CD4-positive, alpha-beta memory T cell (primary cell): Measurements from ENCODE around the gene PRDM16. TPM values are rescaled to one million over a fixed set of nuclear protein-coding genes. Genes with fewer than 3 reads are reported as not detected.

Experiments used
- CTCF ChIA-PET: fragments of 350-600 bp; sonication (Branson Sonifier 250); formaldehyde crosslinking; loops from one replicate; lab custom pipeline; 2021; ENCODE audit warnings: inconsistent platforms; ENCODE audit not compliant: partially characterized antibody; lab: Charles Lee
- POLR2A ChIA-PET: fragments of 350-600 bp; sonication (Branson Sonifier 250); formaldehyde crosslinking; loops from one replicate; lab custom pipeline; 2021; ENCODE audit not compliant: partially characterized antibody; lab: Charles Lee
- DNase-seq, 5 donors: peaks; one replicate each; pipeline versions ENCODE4 v3.0.0 to v3.0.0-alpha.2; 2020 to 2022; ENCODE audit warnings: mixed read lengths in 1 of 5
- H3K27ac ChIP-seq: one replicate; pipeline ENCODE4 v1.7.0; 2013; ENCODE audit warnings: low read depth, low read length
- H3K27me3 ChIP-seq: 2 replicates; pipeline ENCODE4 v1.7.0; 2013; ENCODE audit warnings: mild to moderate bottlenecking, low read length, moderate library complexity; ENCODE audit not compliant: insufficient read depth
- H3K36me3 ChIP-seq: 2 replicates; pipeline ENCODE4 v1.7.0; 2013; ENCODE audit warnings: mild to moderate bottlenecking, low read length, moderate library complexity; ENCODE audit not compliant: insufficient read depth
- H3K4me1 ChIP-seq: 2 replicates; pipeline ENCODE4 v1.7.0; 2013; ENCODE audit warnings: mild to moderate bottlenecking, low read length, moderate library complexity; ENCODE audit not compliant: insufficient read depth
- H3K4me3 ChIP-seq, 2 donors: one replicate each; pipeline ENCODE4 v1.7.0; 2013; ENCODE audit warnings: low read length in 2 of 2, mild to moderate bottlenecking in 1 of 2
- H3K9me3 ChIP-seq, 2 donors: one replicate each; pipeline ENCODE4 v1.7.0; 2013; ENCODE audit warnings: low read length in 2 of 2, control low read depth in 1 of 2; ENCODE audit not compliant: control insufficient read depth in 1 of 2
- H3K27ac Mint-ChIP-seq, 7 donors: one replicate each; pipeline ENCODE4 v1.8.0; 2020 to 2021; ENCODE audit warnings: mixed read lengths in 7 of 7, mild to moderate bottlenecking in 6 of 7, inconsistent platforms in 3 of 7, moderate library complexity in 3 of 7
- H3K27me3 Mint-ChIP-seq, 2 donors: one replicate each; pipeline ENCODE4 v1.8.0; 2020 to 2021; ENCODE audit warnings: mixed read lengths in 2 of 2
- H3K36me3 Mint-ChIP-seq, 2 donors: one replicate each; pipeline ENCODE4 v1.8.0; 2020 to 2021; ENCODE audit warnings: mixed read lengths in 2 of 2, inconsistent platforms in 1 of 2, mild to moderate bottlenecking in 1 of 2
- H3K4me1 Mint-ChIP-seq, 4 donors: one replicate each; pipeline ENCODE4 v1.8.0; 2020 to 2021; ENCODE audit warnings: mixed read lengths in 4 of 4, mild to moderate bottlenecking in 1 of 4
- H3K4me3 Mint-ChIP-seq, 8 donors: one replicate each; pipeline ENCODE4 v1.8.0; 2020 to 2021; ENCODE audit warnings: mixed read lengths in 8 of 8, mild to moderate bottlenecking in 7 of 8, moderate library complexity in 6 of 8, inconsistent platforms in 3 of 8
- H3K9me3 Mint-ChIP-seq, 8 donors: one replicate each; pipeline ENCODE4 v1.8.0; 2020 to 2021; ENCODE audit warnings: mixed read lengths in 8 of 8, mild to moderate bottlenecking in 5 of 8, inconsistent platforms in 3 of 8, moderate library complexity in 1 of 8
- intact Hi-C: fragments of 100-400 bp; cut with micrococcal nuclease; formaldehyde crosslinking; loops from one replicate; pipeline ENCODE4 v1.15.1; 2023
- polyA plus RNA-seq, 2 donors: library from polyadenylated mRNA; unstranded; fragments of 300-500 nt; fragmentation: Illumina TruSeq; gene quantifications; one replicate each; pipeline ENCODE4 v1.2.3, GENCODE V29; 2021
- total RNA-seq, 2 experiments: library from RNA; stranded (reverse); gene quantifications; one replicate each; pipeline ENCODE4 v1.2.3, GENCODE V29; 2021

PRDM16 gene
- total and polyA plus RNA-seq, 4 experiments from 2014 or later, result not detected

- H3K4me3 ChIP-seq, result no peak overlapping the region
- no peaks in the 10 kb centered on the region for H3K9me3 ChIP-seq
- H3K27ac ChIP-seq, result no peak overlapping the region
- peaks cover 9 to 16% of the 10 kb centered on the region in 2 donors for H3K27me3 Mint-ChIP-seq
- intact Hi-C loops, result no loop called here
- no peaks in the 10 kb centered on the region for H3K27me3 ChIP-seq
- ChIA-PET CTCF (no interaction called here), POLR2A (no interaction called here)
- H3K4me1 Mint-ChIP-seq, result peaks cover 0 to 4% (median 2%) of the 10 kb centered on the region in 4 donors
- H3K36me3 ChIP-seq, result no peaks in the 10 kb centered on the region
- no peak overlapping the region for H3K27ac Mint-ChIP-seq
- no peaks in the 10 kb centered on the region for H3K4me1 ChIP-seq
- peak overlapping the region in 1 of 8 donors; percentile 41 for H3K4me3 Mint-ChIP-seq
- no peaks in the 10 kb centered on the region for H3K9me3 Mint-ChIP-seq
- no peak for DNase-seq
- no peaks in the 10 kb centered on the region for H3K36me3 Mint-ChIP-seq
These were observed 1.1 kb upstream of the PRDM16 start for GRCh38 chr1:3067671-3068563.

GRCh38 chr1:3069491-3070308 lies 697 bp downstream of the PRDM16 start:
- Mint-ChIP-seq H3K4me3 (peak overlapping the region in 5 of 8 donors; percentile 39 to 80 (median 54)), H3K36me3 (no peaks in the 10 kb centered on the region), H3K4me1 (peaks cover 0 to 4% (median 2%) of the 10 kb centered on the region in 4 donors), H3K9me3 (no peaks in the 10 kb centered on the region), H3K27me3 (peaks cover 10 to 16% of the 10 kb centered on the region in 2 donors), H3K27ac (no peak overlapping the region)
- no peaks in the 10 kb centered on the region for H3K27me3 ChIP-seq
- H3K27ac ChIP-seq, result no peak overlapping the region
- H3K4me3 ChIP-seq, result no peak overlapping the region
- no peak for DNase-seq
- intact Hi-C loops, result no loop called here
- no peaks in the 10 kb centered on the region for H3K4me1 ChIP-seq
- H3K36me3 ChIP-seq, result no peaks in the 10 kb centered on the region
- ChIA-PET CTCF (no interaction called here), POLR2A (no interaction called here)
- no peaks in the 10 kb centered on the region for H3K9me3 ChIP-seq

DNA sequence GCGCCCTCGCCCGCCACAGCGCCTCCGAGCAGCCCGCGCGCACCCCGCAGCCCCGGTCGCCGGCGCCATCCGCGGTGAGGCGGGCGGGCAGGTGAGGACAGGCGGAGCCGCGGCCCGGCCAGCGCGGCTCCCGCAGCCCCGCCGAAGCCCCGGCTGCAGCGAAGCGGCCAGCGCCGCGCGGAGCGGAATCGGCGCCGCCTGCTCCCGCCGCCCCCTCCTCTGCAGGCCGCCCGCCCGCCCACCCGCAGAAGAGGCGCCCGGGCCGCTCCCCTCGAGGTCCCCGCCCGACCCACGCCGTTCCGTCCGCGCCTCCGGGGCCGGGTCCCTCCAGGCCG lies 1.3 kb downstream of the PRDM16 start:
- no peaks in the 10 kb centered on the region for H3K36me3 Mint-ChIP-seq
- Histone ChIP-seq H3K36me3 (no peaks in the 10 kb centered on the region), H3K4me1 (no peaks in the 10 kb centered on the region), H3K9me3 (no peaks in the 10 kb centered on the region), H3K27me3 (no peaks in the 10 kb centered on the region), H3K4me3 (no peak overlapping the region), H3K27ac (no peak overlapping the region)
- H3K27me3 Mint-ChIP-seq, result peaks cover 10 to 15% of the 10 kb centered on the region in 2 donors
- peaks cover 0 to 4% (median 2%) of the 10 kb centered on the region in 4 donors for H3K4me1 Mint-ChIP-seq
- intact Hi-C loops, result no loop called here
- no peak overlapping the region for H3K4me3 Mint-ChIP-seq
- no peak for DNase-seq
- CTCF ChIA-PET, result no interaction called here
- H3K9me3 Mint-ChIP-seq, result no peaks in the 10 kb centered on the region
- H3K27ac Mint-ChIP-seq, result no peak overlapping the region
- POLR2A ChIA-PET, result no interaction called here

- ChIA-PET POLR2A (no interaction called here), CTCF (no interaction called here)
- no peak for DNase-seq
- no peaks in the 10 kb centered on the region for H3K9me3 Mint-ChIP-seq
- no peaks in the 10 kb centered on the region for H3K27me3 ChIP-seq
- peak overlapping the region in 4 of 8 donors; percentile 13 to 70 (median 25) for H3K4me3 Mint-ChIP-seq
- intact Hi-C loops, result no loop called here
- no peaks in the 10 kb centered on the region for H3K36me3 ChIP-seq
- no peak overlapping the region for H3K4me3 ChIP-seq
- H3K4me1 ChIP-seq, result no peaks in the 10 kb centered on the region
- no peaks in the 10 kb centered on the region for H3K36me3 Mint-ChIP-seq
- H3K27ac ChIP-seq, result no peak overlapping the region
- no peaks in the 10 kb centered on the region for H3K9me3 ChIP-seq
- H3K27me3 Mint-ChIP-seq, result peaks cover 12 to 13% of the 10 kb centered on the region in 2 donors
- peaks cover 0 to 4% (median 2%) of the 10 kb centered on the region in 4 donors for H3K4me1 Mint-ChIP-seq
- no peak overlapping the region for H3K27ac Mint-ChIP-seq
These were observed 1.9 kb downstream of the PRDM16 start for GRCh38 chr1:3070644-3071564.

GRCh38 chr1:3071565-3072390 lies 2.8 kb downstream of the PRDM16 start:
- peaks cover 12 to 13% of the 10 kb centered on the region in 2 donors for H3K27me3 Mint-ChIP-seq
- no peak overlapping the region for H3K4me3 ChIP-seq
- intact Hi-C loops, result no loop called here
- CTCF ChIA-PET, result no interaction called here
- H3K27ac ChIP-seq, result no peak overlapping the region
- H3K4me1 ChIP-seq, result no peaks in the 10 kb centered on the region
- no peaks in the 10 kb centered on the region for H3K9me3 ChIP-seq
- H3K27me3 ChIP-seq, result no peaks in the 10 kb centered on the region
- H3K4me1 Mint-ChIP-seq, result peaks cover 0 to 4% (median 2%) of the 10 kb centered on the region in 4 donors
- H3K9me3 Mint-ChIP-seq, result no peaks in the 10 kb centered on the region
- no peak for DNase-seq
- H3K27ac Mint-ChIP-seq, result no peak overlapping the region
- H3K36me3 Mint-ChIP-seq, result no peaks in the 10 kb centered on the region
- POLR2A ChIA-PET, result no interaction called here
- H3K36me3 ChIP-seq, result no peaks in the 10 kb centered on the region
- peak overlapping the region in 3 of 8 donors; percentile 20 to 30 (median 26) for H3K4me3 Mint-ChIP-seq

DNA sequence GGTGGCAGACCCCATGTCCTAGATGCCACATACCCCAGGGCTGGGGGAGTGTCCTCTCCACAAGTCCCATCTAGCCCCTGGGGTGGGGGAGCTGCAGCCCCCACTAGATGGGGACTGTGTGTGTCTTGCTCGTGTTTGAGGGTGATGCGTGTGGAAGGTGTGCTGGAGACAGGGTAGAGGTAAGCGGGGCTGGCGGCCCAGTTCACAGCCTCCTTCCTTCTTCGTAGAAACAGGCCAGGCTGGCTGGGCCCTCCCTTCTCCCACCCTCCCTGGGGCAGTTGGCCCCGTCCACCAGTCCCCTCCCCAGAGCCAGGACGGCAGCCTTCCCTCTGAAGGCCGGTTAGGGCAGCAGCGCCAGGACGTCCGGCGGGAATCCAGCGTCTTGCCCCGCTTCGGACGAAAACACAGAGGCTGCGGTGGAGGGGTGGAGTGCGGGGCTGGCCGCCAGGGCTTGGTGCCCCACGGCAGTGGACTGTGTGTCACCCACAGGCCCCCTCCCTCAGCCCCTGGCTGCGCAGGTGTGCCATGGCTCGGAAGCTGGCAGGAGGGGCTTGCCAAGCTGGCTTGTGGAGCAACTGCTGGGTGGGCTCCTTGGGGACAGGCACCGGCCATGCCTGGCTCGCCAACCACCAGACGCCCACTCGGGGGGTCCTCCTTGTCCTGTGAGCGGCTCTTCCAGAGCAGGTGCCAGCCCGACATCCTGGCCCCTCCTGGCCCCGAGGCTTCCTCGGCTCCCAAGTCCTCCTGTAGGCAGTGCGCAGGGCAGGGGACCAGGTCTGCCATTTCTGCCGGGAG lies 3.6 kb downstream of the PRDM16 start:
- Mint-ChIP-seq H3K4me3 (no peak overlapping the region), H3K27me3 (peaks cover 10 to 13% of the 10 kb centered on the region in 2 donors), H3K36me3 (no peaks in the 10 kb centered on the region), H3K4me1 (peaks cover 0 to 4% (median 2%) of the 10 kb centered on the region in 4 donors), H3K27ac (no peak overlapping the region), H3K9me3 (no peaks in the 10 kb centered on the region)
- no peak for DNase-seq
- ChIA-PET CTCF (no interaction called here), POLR2A (no interaction called here)
- H3K4me3 ChIP-seq, result no peak overlapping the region
- intact Hi-C loops, result no loop called here
- no peaks in the 10 kb centered on the region for H3K27me3 ChIP-seq
- no peaks in the 10 kb centered on the region for H3K4me1 ChIP-seq
- no peak overlapping the region for H3K27ac ChIP-seq
- no peaks in the 10 kb centered on the region for H3K36me3 ChIP-seq
- H3K9me3 ChIP-seq, result no peaks in the 10 kb centered on the region
